ENCODE measurements around the gene KCTD16.

Gene KCTD16

DNA sequence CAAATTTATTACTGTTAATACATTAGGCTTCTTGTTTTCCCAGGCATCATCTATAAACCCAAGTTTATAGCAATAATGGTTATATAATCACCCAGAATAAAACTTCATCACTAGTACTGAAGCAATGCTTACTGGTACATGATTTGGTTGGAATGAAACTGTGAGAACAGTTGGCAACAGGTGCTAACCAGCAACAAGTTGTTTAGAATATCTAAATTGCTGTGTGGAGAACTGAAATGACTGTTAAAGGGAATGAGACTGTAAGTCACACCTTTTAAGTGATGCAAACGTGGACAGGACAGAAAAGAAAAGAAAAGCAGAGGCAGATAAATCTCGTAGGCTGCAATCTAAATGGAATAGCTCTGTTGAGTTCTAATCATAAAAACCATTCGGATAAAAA, 2.7 kb upstream of the KCTD16 start:
- Histone ChIP-seq H3K36me3 (ENCODE audit: control insufficient read depth, insufficient read depth, low read length) (peaks cover 55% of the 10 kb centered on the region), H3K4me1 (ENCODE audit: control insufficient read depth, insufficient read depth, low read length) (peaks cover 5% of the 10 kb centered on the region; the same call in 1 of the 2 replicates), H3K27me3 (ENCODE audit: control insufficient read depth, insufficient read depth, low read length) (no peaks in the 10 kb centered on the region), H3K27ac (ENCODE audit: low read depth, low read length) (no peak overlapping the region), H3K4me3 (ENCODE audit: low read depth, low read length) (no peak overlapping the region), H3K9ac (ENCODE audit: low read length) (no peak overlapping the region), H3K9me3 (ENCODE audit: control insufficient read depth, insufficient read depth, low read depth, low read length) (no peaks in the 10 kb centered on the region)

GRCh38 chr5:144169904-144170275, 783 bp upstream of the KCTD16 start:
- peaks cover 37% of the 10 kb centered on the region for H3K36me3 ChIP-seq (ENCODE audit: control insufficient read depth, insufficient read depth, low read length)
- peak overlapping the region; percentile 90 for H3K4me3 ChIP-seq (ENCODE audit: low read depth, low read length)
- H3K27ac ChIP-seq (ENCODE audit: low read depth, low read length): peak overlapping the region; percentile 39; the same call in 1 of the 2 replicates
- H3K4me1 ChIP-seq (ENCODE audit: control insufficient read depth, insufficient read depth, low read length): peaks cover 5% of the 10 kb centered on the region; the same call in 1 of the 2 replicates
- peak overlapping the region; percentile 78 for H3K9ac ChIP-seq (ENCODE audit: low read length)
- H3K27me3 ChIP-seq (ENCODE audit: control insufficient read depth, insufficient read depth, low read length): no peaks in the 10 kb centered on the region
- no peaks in the 10 kb centered on the region for H3K9me3 ChIP-seq (ENCODE audit: control insufficient read depth, insufficient read depth, low read depth, low read length)

- no peak overlapping the region for H3K27ac ChIP-seq (ENCODE audit: low read depth, low read length)
- H3K4me3 ChIP-seq (ENCODE audit: low read depth, low read length): no peak overlapping the region
- peaks cover 6% of the 10 kb centered on the region; the same call in 1 of the 2 replicates for H3K36me3 ChIP-seq (ENCODE audit: control insufficient read depth, insufficient read depth, low read length)
- H3K27me3 ChIP-seq (ENCODE audit: control insufficient read depth, insufficient read depth, low read length): no peaks in the 10 kb centered on the region
- H3K9ac ChIP-seq (ENCODE audit: low read length): no peak overlapping the region
- H3K9me3 ChIP-seq (ENCODE audit: control insufficient read depth, insufficient read depth, low read depth, low read length): no peaks in the 10 kb centered on the region
- peaks cover 5% of the 10 kb centered on the region; the same call in 1 of the 2 replicates for H3K4me1 ChIP-seq (ENCODE audit: control insufficient read depth, insufficient read depth, low read length)
Observed at GRCh38 chr5:144173766-144174165, 3.1 kb downstream of the KCTD16 start.

DNA sequence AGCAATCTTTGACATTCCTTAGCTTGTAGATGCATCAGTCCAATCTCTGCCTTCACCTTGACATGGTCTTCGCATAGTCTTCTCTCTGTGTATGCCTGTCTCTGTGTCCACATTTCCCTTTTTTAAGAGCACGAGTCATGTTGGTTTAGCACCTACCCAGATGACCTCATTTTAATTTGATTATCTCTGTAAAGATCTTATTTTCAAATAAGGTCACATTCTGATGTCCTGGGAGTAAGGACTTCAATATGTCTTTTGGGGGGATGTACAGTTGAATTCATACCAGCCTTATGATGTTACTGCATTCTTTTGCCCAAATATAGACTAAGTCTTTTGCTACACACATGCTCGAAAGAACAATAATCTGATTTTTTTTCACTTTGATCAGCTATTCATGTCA, 6.9 kb downstream of the KCTD16 start:
- Histone ChIP-seq H3K36me3 (ENCODE audit: control insufficient read depth, insufficient read depth, low read length) (no peaks in the 10 kb centered on the region), H3K9me3 (ENCODE audit: control insufficient read depth, insufficient read depth, low read depth, low read length) (no peaks in the 10 kb centered on the region), H3K27me3 (ENCODE audit: control insufficient read depth, insufficient read depth, low read length) (no peaks in the 10 kb centered on the region), H3K27ac (ENCODE audit: low read depth, low read length) (no peak overlapping the region), H3K4me3 (ENCODE audit: low read depth, low read length) (no peak overlapping the region), H3K9ac (ENCODE audit: low read length) (no peak overlapping the region), H3K4me1 (ENCODE audit: control insufficient read depth, insufficient read depth, low read length) (no peaks in the 10 kb centered on the region)

- Histone ChIP-seq H3K27me3 (ENCODE audit: control insufficient read depth, insufficient read depth, low read length) (no peaks in the 10 kb centered on the region), H3K9me3 (ENCODE audit: control insufficient read depth, insufficient read depth, low read depth, low read length) (no peaks in the 10 kb centered on the region), H3K9ac (ENCODE audit: low read length) (no peak overlapping the region), H3K4me3 (ENCODE audit: low read depth, low read length) (no peak overlapping the region), H3K27ac (ENCODE audit: low read depth, low read length) (no peak overlapping the region), H3K36me3 (ENCODE audit: control insufficient read depth, insufficient read depth, low read length) (no peaks in the 10 kb centered on the region), H3K4me1 (ENCODE audit: control insufficient read depth, insufficient read depth, low read length) (no peaks in the 10 kb centered on the region)
Observed at GRCh38 chr5:144179226-144179625, 8.6 kb downstream of the KCTD16 start.

- H3K36me3 ChIP-seq (ENCODE audit: control insufficient read depth, insufficient read depth, low read length): no peaks in the 10 kb centered on the region
- no peaks in the 10 kb centered on the region for H3K4me1 ChIP-seq (ENCODE audit: control insufficient read depth, insufficient read depth, low read length)
- no peak overlapping the region for H3K27ac ChIP-seq (ENCODE audit: low read depth, low read length)
- H3K4me3 ChIP-seq (ENCODE audit: low read depth, low read length): no peak overlapping the region
- no peak overlapping the region for H3K9ac ChIP-seq (ENCODE audit: low read length)
- no peaks in the 10 kb centered on the region for H3K9me3 ChIP-seq (ENCODE audit: control insufficient read depth, insufficient read depth, low read depth, low read length)
- H3K27me3 ChIP-seq (ENCODE audit: control insufficient read depth, insufficient read depth, low read length): no peaks in the 10 kb centered on the region
Observed at GRCh38 chr5:144183254-144183889, 12.7 kb downstream of the KCTD16 start.

- H3K4me3 ChIP-seq (ENCODE audit: low read depth, low read length): no peak overlapping the region
- no peaks in the 10 kb centered on the region for H3K27me3 ChIP-seq (ENCODE audit: control insufficient read depth, insufficient read depth, low read length)
- H3K36me3 ChIP-seq (ENCODE audit: control insufficient read depth, insufficient read depth, low read length): no peaks in the 10 kb centered on the region
- no peaks in the 10 kb centered on the region for H3K4me1 ChIP-seq (ENCODE audit: control insufficient read depth, insufficient read depth, low read length)
- H3K9ac ChIP-seq (ENCODE audit: low read length): no peak overlapping the region
- H3K27ac ChIP-seq (ENCODE audit: low read depth, low read length): no peak overlapping the region
- H3K9me3 ChIP-seq (ENCODE audit: control insufficient read depth, insufficient read depth, low read depth, low read length): no peaks in the 10 kb centered on the region
Observed at GRCh38 chr5:144187699-144188294, 17.1 kb downstream of the KCTD16 start.

- no peaks in the 10 kb centered on the region for H3K27me3 ChIP-seq (ENCODE audit: control insufficient read depth, insufficient read depth, low read length)
- H3K27ac ChIP-seq (ENCODE audit: low read depth, low read length): no peak overlapping the region
- H3K9ac ChIP-seq (ENCODE audit: low read length): no peak overlapping the region
- H3K9me3 ChIP-seq (ENCODE audit: control insufficient read depth, insufficient read depth, low read depth, low read length): no peaks in the 10 kb centered on the region
- no peak overlapping the region for H3K4me3 ChIP-seq (ENCODE audit: low read depth, low read length)
- H3K4me1 ChIP-seq (ENCODE audit: control insufficient read depth, insufficient read depth, low read length): no peaks in the 10 kb centered on the region
- H3K36me3 ChIP-seq (ENCODE audit: control insufficient read depth, insufficient read depth, low read length): no peaks in the 10 kb centered on the region
Observed at GRCh38 chr5:144189800-144190429, 19.2 kb downstream of the KCTD16 start.

- Histone ChIP-seq H3K4me1 (ENCODE audit: control insufficient read depth, insufficient read depth, low read length) (no peaks in the 10 kb centered on the region), H3K9me3 (ENCODE audit: control insufficient read depth, insufficient read depth, low read depth, low read length) (no peaks in the 10 kb centered on the region), H3K9ac (ENCODE audit: low read length) (no peak overlapping the region), H3K4me3 (ENCODE audit: low read depth, low read length) (no peak overlapping the region), H3K27me3 (ENCODE audit: control insufficient read depth, insufficient read depth, low read length) (no peaks in the 10 kb centered on the region), H3K27ac (ENCODE audit: low read depth, low read length) (no peak overlapping the region), H3K36me3 (ENCODE audit: control insufficient read depth, insufficient read depth, low read length) (no peaks in the 10 kb centered on the region)
Observed at GRCh38 chr5:144191531-144191930, 20.9 kb downstream of the KCTD16 start.

- Histone ChIP-seq H3K36me3 (ENCODE audit: control insufficient read depth, insufficient read depth, low read length) (no peaks in the 10 kb centered on the region), H3K27me3 (ENCODE audit: control insufficient read depth, insufficient read depth, low read length) (no peaks in the 10 kb centered on the region), H3K9me3 (ENCODE audit: control insufficient read depth, insufficient read depth, low read depth, low read length) (no peaks in the 10 kb centered on the region), H3K27ac (ENCODE audit: low read depth, low read length) (no peak overlapping the region), H3K4me1 (ENCODE audit: control insufficient read depth, insufficient read depth, low read length) (no peaks in the 10 kb centered on the region), H3K9ac (ENCODE audit: low read length) (no peak overlapping the region), H3K4me3 (ENCODE audit: low read depth, low read length) (no peak overlapping the region)
Observed at GRCh38 chr5:144191998-144192397, 21.3 kb downstream of the KCTD16 start.

DNA sequence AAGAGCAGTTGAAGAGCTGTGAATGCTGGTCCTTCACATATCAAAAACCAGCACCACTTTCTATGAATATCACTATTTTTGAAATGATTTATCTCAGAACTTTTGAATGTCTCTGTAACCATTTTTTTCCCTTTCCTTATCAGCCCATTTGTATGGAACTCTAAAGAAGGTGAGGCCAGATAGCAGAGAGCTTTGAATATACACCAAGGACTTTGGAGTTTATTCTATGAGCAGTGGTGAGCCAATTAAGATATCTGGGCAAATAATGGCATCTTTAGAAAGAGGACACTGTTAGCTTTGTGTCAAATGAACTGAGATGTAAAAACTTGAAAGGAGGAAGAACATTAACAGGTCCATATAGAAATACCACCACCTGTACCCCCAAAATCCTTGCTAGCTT, 22.0 kb downstream of the KCTD16 start:
- Histone ChIP-seq H3K9ac (ENCODE audit: low read length) (no peak overlapping the region), H3K4me3 (ENCODE audit: low read depth, low read length) (no peak overlapping the region), H3K36me3 (ENCODE audit: control insufficient read depth, insufficient read depth, low read length) (no peaks in the 10 kb centered on the region), H3K27ac (ENCODE audit: low read depth, low read length) (no peak overlapping the region), H3K27me3 (ENCODE audit: control insufficient read depth, insufficient read depth, low read length) (no peaks in the 10 kb centered on the region), H3K4me1 (ENCODE audit: control insufficient read depth, insufficient read depth, low read length) (no peaks in the 10 kb centered on the region), H3K9me3 (ENCODE audit: control insufficient read depth, insufficient read depth, low read depth, low read length) (no peaks in the 10 kb centered on the region)
